Prostate gland (tissue), 2 donors: ENCODE results near the gene GRIN3B. TPM values are rescaled to one million over a fixed set of nuclear protein-coding genes. Genes with fewer than 3 reads are reported as not detected.

Experiments
- DNase-seq: peaks from one replicate; pipeline ENCODE4 v3.0.0-alpha.2; 2019; ENCODE audit warnings: low spot score
- H3K27ac ChIP-seq, 2 donors: fragments of 200-600 bp; sonication (generic); 2 replicates each; pipeline ENCODE4 v1.5.1; 2017 to 2019
- H3K27me3 ChIP-seq: fragments of 200-600 bp; sonication (generic); replicated peaks from 2 replicates; pipeline ENCODE4 v1.5.1; 2019; ENCODE audit not compliant: insufficient read depth
- H3K36me3 ChIP-seq, 2 donors: fragments of 200-600 bp; sonication (generic); 1 replicate in 1 of 2; 2 replicates in 1 of 2; pipeline versions ENCODE4 v1.5.1 to v1.8.1; 2017 to 2019
- H3K4me1 ChIP-seq: fragments of 200-600 bp; sonication (generic); replicated peaks from 2 replicates; pipeline ENCODE4 v1.5.1; 2019
- H3K4me3 ChIP-seq, 2 donors: fragments of 200-600 bp; sonication (generic); 2 replicates each; pipeline ENCODE4 v1.5.1; 2017 to 2019
- H3K9me3 ChIP-seq: fragments of 200-600 bp; sonication (generic); 2 replicates; pipeline ENCODE4 v1.5.1; 2017
- POLR2A ChIP-seq: fragments of 450-650 bp; IDR thresholded peaks from one replicate; pipeline ENCODE4 v1.6.1; 2016; ENCODE audit warnings: antibody characterized with exemption, mild to moderate bottlenecking
- POLR2AphosphoS5 ChIP-seq: sonication (generic); formaldehyde crosslinking; IDR thresholded peaks from one replicate; pipeline ENCODE4 v1.6.1; 2017; ENCODE audit warnings: antibody characterized with exemption
- WGBS: methylation state at CpG from one replicate; pipeline ENCODE4 v1.1.5; 2018; 5-methylcytosine and 5-hydroxymethylcytosine counted together
- intact Hi-C: fragments of 100-400 bp; cut with DNase I; formaldehyde crosslinking; loops from one replicate; pipeline ENCODE4 v1.14.2; 2022
- total RNA-seq, 2 donors: library from RNA; depleted of rRNA; stranded (reverse); fragments of >200 nt; gene quantifications; one replicate each; pipeline ENCODE4 v1.1.0, GENCODE V29; 2016
- TF ChIP-seq, protein P1 (sequence below), 4 experiments: fragments of 200-600 bp in 2 of 4; fragments of 450-650 bp in 2 of 4; sonication (generic) in 2 of 4; IDR thresholded peaks; 1 replicate in 3 of 4; 2 replicates in 1 of 4; pipeline ENCODE4 v1.5.1; 2016 to 2019; ENCODE audit warnings: antibody characterized with exemption in 4 of 4, mild to moderate bottlenecking in 2 of 4, moderate library complexity in 2 of 4

The GRIN3B gene
- total RNA-seq, 2 donors from 2014 or later: 0.34 TPM; not detected in 1

DNA sequence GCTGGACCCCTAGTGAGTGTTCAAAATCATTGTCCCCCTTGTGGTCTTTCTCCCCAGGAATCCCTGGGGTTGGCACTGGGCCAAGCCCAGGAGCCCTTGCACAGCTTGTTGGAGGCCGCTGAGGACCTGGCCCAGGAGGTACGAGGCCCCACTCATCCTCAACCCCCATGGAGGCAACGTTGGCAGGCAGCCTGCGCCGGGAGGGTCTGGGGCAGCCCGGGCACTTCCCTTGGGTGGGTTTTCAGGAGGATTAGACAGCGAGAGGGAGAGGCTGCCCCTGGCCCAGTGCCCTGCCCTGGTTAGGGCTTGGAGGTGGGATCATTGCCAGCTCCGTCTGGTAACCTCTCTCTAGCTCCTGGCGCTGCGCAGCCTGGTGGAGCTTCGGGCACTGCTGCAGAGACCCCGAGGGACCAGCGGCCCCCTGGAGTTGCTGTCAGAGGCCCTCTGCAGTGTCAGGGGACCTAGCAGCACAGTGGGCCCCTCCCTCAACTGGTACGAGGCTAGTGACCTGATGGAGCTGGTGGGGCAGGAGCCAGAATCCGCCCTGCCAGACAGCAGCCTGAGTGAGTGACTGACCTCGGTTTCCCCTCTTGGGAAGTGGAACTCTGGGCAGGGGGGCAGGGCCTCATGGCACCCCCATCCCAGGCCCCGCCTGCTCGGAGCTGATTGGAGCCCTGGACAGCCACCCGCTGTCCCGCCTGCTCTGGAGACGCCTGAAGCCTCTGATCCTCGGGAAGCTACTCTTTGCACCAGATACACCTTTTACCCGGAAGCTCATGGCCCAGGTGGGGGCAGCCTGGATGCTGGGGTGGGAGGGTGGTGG lies 42.7 kb downstream of the GRIN3B start:
- 73% methylated on average over 23 of the region's 23 CpGs for WGBS
- Histone ChIP-seq H3K36me3 (no peaks in the 10 kb centered on the region), H3K9me3 (no peaks in the 10 kb centered on the region), H3K4me1 (peaks cover 3% of the 10 kb centered on the region), H3K27ac (no peak overlapping the region), H3K4me3 (no peak overlapping the region), H3K27me3 (no peaks in the 10 kb centered on the region)
- DNase-seq: no peak
- intact Hi-C loops: no loop called here
- TF ChIP-seq POLR2A: no peak
- TF ChIP-seq POLR2AphosphoS5: no peak
- TF ChIP-seq, protein P1, sequence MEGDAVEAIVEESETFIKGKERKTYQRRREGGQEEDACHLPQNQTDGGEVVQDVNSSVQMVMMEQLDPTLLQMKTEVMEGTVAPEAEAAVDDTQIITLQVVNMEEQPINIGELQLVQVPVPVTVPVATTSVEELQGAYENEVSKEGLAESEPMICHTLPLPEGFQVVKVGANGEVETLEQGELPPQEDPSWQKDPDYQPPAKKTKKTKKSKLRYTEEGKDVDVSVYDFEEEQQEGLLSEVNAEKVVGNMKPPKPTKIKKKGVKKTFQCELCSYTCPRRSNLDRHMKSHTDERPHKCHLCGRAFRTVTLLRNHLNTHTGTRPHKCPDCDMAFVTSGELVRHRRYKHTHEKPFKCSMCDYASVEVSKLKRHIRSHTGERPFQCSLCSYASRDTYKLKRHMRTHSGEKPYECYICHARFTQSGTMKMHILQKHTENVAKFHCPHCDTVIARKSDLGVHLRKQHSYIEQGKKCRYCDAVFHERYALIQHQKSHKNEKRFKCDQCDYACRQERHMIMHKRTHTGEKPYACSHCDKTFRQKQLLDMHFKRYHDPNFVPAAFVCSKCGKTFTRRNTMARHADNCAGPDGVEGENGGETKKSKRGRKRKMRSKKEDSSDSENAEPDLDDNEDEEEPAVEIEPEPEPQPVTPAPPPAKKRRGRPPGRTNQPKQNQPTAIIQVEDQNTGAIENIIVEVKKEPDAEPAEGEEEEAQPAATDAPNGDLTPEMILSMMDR (IDR thresholded peaks at IDR 0.05): no peak

DNA sequence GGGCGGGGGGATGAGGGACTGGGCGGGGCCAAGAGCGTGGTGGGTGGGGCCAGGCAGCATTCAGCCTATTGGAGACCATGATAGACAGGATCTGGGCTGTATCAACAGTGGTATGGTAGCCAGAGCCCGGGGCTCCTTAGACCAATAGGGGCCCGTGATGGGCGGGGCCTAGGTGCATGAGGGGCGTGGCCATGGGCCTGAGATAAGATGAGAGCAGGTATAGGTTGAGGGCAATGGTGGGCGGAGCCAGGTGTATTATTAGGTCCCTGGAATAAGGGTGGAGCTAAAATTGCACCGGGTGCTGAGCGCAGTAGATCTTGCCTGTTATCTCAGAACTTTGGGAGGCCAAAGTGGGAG lies 45.0 kb downstream of the GRIN3B start:
- H3K4me3 ChIP-seq: no peak overlapping the region
- no peaks in the 10 kb centered on the region for H3K9me3 ChIP-seq
- H3K27ac ChIP-seq: no peak overlapping the region
- intact Hi-C loops: no loop called here
- TF ChIP-seq POLR2A (no peak), POLR2AphosphoS5 (no peak)
- TF ChIP-seq, protein P1 (IDR thresholded peaks at IDR 0.05): no peak
- no peaks in the 10 kb centered on the region for H3K36me3 ChIP-seq
- DNase-seq: no peak
- 84% methylated on average over 10 of the region's 10 CpGs for WGBS
- H3K27me3 ChIP-seq: no peaks in the 10 kb centered on the region
- no peaks in the 10 kb centered on the region for H3K4me1 ChIP-seq

DNA sequence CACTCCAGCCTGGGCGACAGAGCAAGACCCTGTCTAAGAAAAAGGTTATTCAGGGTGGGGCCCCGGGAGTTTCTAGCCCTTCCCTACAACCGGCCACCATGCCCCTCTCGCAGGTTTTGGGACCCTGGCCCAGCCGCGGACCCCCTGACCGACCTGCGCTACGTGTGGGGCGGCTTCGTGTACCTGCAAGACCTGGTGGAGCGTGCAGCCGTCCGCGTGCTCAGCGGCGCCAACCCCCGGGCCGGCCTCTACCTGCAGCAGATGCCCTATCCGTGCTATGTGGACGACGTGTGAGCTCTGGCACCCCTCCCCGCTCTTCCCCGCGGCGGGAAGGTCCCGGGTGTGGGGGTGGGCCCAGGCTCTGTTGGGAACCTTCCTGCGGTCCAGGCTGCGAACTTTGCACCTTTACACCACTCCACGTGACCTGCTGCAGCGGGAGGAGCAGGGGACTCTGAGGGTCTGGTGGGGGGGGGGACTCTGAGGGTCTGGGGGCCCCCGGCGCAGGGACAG lies 46.0 kb downstream of the GRIN3B start:
- no peaks in the 10 kb centered on the region for H3K27me3 ChIP-seq
- no peak for DNase-seq
- TF ChIP-seq, protein P1 (IDR thresholded peaks at IDR 0.05): no peak
- no peak for TF ChIP-seq POLR2A
- no peak for TF ChIP-seq POLR2AphosphoS5
- 92% methylated on average over 24 of the region's 33 CpGs for WGBS
- intact Hi-C loops: no loop called here
- no peaks in the 10 kb centered on the region for H3K9me3 ChIP-seq
- H3K4me3 ChIP-seq: no peak overlapping the region
- H3K36me3 ChIP-seq: no peaks in the 10 kb centered on the region
- no peaks in the 10 kb centered on the region for H3K4me1 ChIP-seq
- no peak overlapping the region for H3K27ac ChIP-seq

DNA sequence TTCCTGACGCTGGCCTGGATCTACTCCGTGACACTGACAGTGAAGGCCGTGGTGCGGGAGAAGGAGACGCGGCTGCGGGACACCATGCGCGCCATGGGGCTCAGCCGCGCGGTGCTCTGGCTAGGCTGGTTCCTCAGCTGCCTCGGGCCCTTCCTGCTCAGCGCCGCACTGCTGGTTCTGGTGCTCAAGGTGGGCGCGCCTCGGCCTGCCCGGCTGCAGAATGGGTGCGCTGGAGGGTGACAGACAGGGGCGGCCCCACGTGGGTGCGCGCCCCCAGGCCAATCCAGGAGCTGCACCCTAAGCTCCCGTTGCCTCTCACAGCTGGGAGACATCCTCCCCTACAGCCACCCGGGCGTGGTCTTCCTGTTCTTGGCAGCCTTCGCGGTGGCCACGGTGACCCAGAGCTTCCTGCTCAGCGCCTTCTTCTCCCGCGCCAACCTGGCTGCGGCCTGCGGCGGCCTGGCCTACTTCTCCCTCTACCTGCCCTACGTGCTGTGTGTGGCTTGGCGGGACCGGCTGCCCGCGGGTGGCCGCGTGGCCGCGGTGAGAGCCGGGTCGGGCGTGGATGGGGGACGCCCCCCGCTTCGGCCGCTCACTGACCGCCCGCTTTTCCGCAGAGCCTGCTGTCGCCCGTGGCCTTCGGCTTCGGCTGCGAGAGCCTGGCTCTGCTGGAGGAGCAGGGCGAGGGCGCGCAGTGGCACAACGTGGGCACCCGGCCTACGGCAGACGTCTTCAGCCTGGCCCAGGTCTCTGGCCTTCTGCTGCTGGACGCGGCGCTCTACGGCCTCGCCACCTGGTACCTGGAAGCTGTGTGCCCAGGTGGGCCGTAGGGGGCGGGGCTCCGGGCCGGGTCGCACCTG lies 46.8 kb downstream of the GRIN3B start:
- WGBS: 93% methylated on average over 70 of the region's 77 CpGs
- no peak for DNase-seq
- Histone ChIP-seq H3K4me1 (no peaks in the 10 kb centered on the region), H3K27me3 (no peaks in the 10 kb centered on the region), H3K4me3 (no peak overlapping the region), H3K27ac (no peak overlapping the region), H3K36me3 (no peaks in the 10 kb centered on the region), H3K9me3 (no peaks in the 10 kb centered on the region)
- TF ChIP-seq POLR2A (no peak), POLR2AphosphoS5 (no peak)
- TF ChIP-seq, protein P1 (IDR thresholded peaks at IDR 0.05): no peak
- intact Hi-C loops: no loop called here
